HG03457 (cell line): ENCODE data around the gene SPATA6L.
A peak's percentile ranks its signal among the peaks of the same experiment; 100 is the strongest.

ENCODE experiments used
- ATAC-seq: cut with Tn5 transposase; IDR thresholded peaks from one replicate; pipeline ENCODE4 v1.9.1; 2021; ENCODE audit warnings: moderate number of reproducible peaks; ENCODE audit not compliant: unreplicated experiment

The SPATA6L gene, protein sequence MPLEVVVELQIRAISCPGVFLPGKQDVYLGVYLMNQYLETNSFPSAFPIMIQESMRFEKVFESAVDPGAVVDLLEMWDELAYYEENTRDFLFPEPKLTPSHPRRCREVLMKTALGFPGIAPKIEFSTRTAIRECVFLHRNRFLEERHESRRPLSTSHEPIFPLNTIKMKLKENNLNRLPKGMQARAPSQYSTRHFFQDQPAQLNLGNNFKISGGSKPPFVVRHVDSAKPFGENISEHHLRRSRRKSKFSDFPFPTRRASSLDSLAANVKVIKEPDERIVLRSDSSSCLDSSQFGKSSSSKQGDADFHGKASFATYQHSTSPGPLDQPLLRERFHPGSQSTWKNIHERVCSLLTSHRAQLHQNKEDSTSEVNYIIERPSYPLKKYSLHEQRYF

GRCh38 chr9:4666042-4666699 is at the start of gene SPATA6L:
SPATA6L (minus strand) TSS chr9:4666480; CDS start chr9:4666250, 230 bp downstream.
- ATAC-seq, result no peak

DNA sequence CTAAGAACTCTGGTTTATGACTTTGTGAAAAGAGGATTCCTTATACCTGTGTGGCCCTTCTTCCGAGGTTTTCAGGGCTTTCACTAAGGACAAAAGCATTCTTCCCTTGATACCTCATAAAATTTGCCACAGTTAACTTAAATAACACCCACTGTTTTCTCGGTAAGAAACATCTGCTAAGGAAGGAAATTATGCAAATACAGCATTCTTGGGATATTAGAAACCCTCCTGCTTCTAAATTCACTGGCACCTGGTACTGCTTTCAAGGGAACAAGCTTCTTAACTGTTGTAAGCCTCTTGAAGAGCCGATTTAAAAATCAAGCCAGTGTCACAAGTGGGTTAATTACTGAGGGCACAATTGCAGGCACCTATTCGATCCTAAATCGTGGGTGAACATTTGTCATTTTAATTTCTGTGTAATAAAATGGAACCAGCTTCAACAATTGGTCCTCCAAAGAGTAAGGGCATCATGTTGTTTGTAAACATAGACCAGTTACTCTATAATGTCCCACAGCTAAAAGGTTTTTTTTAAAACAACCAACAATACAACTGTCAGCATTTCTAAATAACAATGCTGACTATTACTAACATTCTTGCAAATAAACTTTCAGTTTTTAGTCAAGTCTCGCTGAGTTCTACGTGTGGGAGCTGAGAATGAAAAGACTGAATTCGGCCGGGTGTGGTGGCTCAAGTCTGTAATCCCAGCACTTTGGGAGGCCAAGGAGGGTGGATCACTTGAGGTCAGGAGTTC is 48.2 kb upstream of the SPATA6L start:
- no peak for ATAC-seq

GRCh38 chr9:4713849-4714248 is 47.6 kb upstream of the SPATA6L start:
- ATAC-seq, result no peak

DNA sequence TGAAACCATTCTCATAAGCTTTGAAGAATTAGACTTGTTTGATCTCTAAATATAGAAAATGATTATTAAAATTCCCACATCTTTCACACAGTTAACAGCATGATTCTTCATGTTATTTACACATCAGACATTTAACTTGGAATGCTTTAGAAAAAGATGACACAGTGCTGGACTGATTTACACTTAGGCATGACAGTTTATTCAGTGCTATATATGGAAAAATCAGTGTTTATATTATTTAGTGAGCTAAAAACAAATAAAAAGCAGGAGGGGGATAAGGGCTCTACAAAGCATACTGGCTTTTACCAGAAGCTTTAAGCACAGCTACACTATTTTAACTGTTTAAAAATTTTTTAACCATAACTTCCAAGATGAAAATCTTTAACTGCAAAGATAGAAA is 43.1 kb upstream of the SPATA6L start:
- ATAC-seq, result no peak

- ATAC-seq, result no peak
Observed at GRCh38 chr9:4706971-4707622, 40.8 kb upstream of the SPATA6L start.

DNA sequence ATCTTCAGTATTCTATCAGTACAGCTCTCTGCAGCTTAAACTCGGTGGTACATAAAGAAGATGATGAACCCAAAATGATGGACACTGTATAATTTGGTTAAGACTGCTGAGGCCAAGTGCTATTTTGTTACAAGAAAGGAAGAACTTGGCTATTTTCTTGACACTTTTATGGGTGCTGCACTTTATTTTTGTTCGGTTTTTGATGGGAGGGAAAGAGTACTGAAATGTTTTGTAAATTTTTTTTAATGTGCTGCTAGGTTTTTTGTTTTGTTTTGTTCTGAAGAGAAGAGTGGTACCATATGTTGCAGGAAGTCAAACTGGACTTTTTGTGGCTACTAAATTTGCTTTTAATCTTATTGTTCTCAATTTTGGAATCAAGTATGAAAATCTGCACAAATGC is 39.7 kb upstream of the SPATA6L start:
- no peak for ATAC-seq

- ATAC-seq, result no peak
Observed at GRCh38 chr9:4704129-4704528, 37.8 kb upstream of the SPATA6L start.

DNA sequence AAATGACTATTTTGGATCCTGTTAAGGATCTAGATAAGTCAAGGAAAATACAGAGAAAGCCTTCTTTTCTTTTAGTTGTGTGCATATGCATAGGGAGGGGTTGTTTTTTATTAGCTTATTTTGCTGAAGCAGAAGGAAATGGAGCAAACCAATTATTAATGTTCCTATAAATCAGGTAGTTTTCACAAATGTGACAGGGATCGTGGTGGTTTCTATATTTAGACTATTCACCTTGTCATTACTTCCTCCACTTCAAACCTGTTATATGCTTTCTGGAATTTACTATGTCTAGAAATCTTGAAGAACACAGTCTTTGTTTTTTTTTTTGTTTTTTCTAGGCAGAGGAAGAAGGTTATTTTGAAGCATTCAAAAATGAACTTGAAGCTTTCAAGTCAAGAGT is 35.2 kb upstream of the SPATA6L start:
- no peak for ATAC-seq

GRCh38 chr9:4700932-4701331 is 34.7 kb upstream of the SPATA6L start:
- no peak for ATAC-seq

DNA sequence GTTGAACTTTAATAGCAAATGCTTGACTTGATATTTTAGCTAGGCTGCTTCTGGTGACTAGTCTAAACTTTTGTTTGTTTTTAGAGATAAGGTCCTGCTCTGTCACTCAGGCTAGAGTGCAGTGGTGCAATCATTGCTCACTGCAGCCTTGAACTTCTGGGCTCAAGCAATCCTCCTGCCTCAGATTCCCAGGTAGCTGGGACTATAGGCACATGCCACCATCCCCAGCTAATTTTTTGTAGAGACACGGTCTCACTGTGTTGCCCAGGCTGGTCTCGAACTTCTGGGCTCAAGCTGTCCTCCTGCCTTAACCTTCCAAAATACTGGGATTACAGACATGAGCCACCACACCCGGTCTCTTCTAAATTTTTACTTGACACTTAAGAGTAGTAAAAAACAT is 33.8 kb upstream of the SPATA6L start:
- ATAC-seq, result no peak

GRCh38 chr9:4691795-4692194 is 25.5 kb upstream of the SPATA6L start:
- ATAC-seq, result no peak

GRCh38 chr9:4690144-4690543 is 23.9 kb upstream of the SPATA6L start:
- ATAC-seq, result no peak

DNA sequence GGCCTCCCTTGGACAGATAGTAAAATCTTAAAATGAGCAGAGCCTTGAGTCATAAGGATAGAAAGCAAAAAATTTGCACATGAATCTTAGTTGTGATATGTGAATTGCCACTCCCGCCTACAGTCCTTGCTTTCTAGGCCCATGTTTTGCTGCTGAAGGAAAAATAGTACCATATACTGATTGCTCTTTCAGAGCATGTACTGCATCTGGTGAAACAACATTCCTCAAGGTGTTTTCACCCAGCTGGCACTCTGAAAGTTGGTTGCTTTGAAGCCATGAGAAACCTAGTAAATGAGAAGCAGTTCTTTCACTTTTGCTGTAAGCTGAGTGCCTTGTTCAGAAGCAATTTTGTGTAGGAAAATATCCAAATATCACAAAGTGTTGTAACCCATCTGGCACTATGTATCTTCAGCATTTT is 23.4 kb upstream of the SPATA6L start:
- no peak for ATAC-seq

DNA sequence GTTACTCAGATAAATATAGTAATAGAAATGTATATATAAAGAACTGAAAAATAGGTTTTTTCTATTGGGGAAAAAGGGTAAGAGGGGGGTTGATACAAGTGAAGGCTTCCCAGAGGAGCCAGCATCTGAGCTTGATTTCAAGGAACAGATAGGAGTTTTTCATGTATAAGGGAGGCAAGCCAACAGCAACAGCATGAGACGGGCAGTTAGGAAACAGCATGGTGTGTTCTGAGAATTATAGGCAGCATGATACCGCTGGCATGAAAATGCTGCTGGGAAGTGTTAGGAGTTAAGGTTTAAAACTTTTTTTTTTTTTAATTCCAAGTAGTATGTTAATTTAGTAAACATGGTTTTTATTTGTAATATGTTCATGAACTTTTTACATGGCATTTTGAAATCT is 22.7 kb upstream of the SPATA6L start:
- no peak for ATAC-seq

- no peak for ATAC-seq
Observed at GRCh38 chr9:4686584-4686983, 20.3 kb upstream of the SPATA6L start.

DNA sequence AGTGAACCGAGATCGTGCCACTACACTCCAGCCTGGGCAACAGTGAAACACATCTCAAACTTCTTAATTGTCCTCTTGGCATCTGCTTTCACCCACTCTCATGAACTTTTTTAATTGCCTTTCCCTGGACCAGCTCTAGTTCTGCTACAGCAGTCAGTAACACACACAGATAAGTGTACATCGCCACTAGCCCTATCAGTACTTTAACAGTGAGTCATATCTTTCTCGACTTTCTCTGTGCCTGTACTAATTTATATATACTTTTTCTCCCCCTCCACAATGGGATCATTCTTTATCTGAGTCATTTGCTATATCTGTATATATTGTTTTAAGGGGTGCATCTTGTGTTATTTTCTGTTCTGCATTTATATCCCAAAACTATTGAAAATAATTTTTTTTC is 19.8 kb upstream of the SPATA6L start:
- ATAC-seq, result no peak

DNA sequence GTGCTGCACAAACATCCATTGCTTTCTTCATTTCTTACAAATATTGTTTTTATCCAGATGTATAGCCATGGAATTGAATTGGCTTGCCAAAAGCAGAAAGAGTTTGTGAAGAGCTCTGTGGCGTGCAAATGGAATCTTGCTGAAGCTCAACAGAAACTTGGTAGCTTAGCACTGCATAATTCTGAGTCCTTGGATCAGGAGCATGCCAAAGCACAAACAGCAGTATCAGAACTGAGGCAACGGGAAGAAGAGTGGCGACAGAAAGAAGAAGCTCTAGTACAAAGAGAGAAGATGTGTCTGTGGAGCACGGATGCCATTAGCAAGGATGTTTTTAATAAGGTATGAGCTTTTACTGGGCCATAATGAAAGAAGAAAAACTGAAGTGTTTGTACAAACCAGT is 18.5 kb upstream of the SPATA6L start:
- no peak for ATAC-seq

DNA sequence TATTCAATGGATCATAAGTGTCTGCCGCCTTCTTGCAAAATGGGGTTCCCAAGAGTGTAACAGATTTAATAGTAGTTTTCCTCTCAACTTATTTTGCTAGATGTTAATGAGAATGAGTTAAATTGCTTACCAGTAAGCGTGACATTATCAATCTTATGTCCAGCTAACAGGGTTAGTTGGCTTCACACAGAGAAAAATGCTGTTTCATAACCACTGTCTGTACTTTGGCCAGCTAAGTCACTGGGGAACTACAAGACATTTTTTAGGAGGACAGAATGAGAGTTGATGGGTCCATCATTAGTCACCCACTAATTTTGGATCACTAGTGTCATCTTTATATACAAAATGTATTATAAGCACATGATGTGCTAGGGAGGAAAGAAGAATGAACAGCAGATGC is 14.5 kb upstream of the SPATA6L start:
- ATAC-seq, result no peak

DNA sequence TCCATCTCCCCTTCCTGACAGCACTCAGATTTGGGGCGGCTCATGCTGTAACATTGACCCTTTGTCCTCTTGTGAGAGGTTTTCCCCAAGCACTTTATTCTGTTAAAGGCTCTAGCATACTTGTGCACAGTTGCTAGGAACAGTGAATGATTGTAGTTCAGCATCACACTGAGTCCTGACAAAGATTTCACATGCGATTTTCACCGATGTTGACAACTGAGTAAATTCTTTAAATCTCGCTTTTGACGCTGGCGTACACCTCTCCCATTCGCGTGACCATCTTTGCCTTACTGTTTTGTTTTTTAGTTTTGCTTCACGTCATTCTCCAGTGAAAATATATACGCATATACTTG is 13.9 kb upstream of the SPATA6L start:
- peak; percentile 11 for ATAC-seq

GRCh38 chr9:4679268-4680172 is 13.2 kb upstream of the SPATA6L start, which contains the start of gene CDC37L1:
CDC37L1 (plus strand) TSS chr9:4679569; CDS start chr9:4679768, 199 bp downstream.
- ATAC-seq, result peak; percentile 90
